Fibroblast of peridontal ligament (primary cell): ENCODE data around the gene ZCCHC14.

Experiments
- DNase-seq: peaks from one replicate; pipeline ENCODE4 v3.0.0-alpha.2; 2010; ENCODE audit errors: extremely low read depth

Gene ZCCHC14

GRCh38 chr16:87361916-87362619 lies 130.8 kb downstream of the ZCCHC14 start:
- DNase-seq = no peak

GRCh38 chr16:87360862-87361610 lies 131.8 kb downstream of the ZCCHC14 start:
- DNase-seq = no peak

GRCh38 chr16:87359121-87359520 lies 133.7 kb downstream of the ZCCHC14 start:
- no peak for DNase-seq

DNA sequence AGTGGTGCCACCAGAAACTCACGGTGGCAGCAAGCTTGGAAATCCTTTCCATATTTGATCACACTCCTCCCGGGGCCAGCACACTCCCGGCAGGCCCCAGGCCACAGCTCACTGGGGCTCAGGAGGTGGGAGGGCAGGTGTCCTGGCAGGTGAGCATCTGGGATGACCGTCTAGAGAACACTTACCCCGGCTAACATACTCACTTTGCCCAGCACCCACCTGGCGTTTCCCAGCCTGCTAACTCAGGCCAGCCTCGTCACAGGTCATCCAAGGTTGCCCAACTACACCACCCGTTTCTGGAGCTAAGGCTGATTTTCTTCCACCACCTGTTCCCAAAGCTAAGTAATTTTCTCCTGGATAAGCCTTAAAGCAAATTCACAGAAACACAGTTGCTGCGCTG lies 134.1 kb downstream of the ZCCHC14 start:
- no peak for DNase-seq

DNA sequence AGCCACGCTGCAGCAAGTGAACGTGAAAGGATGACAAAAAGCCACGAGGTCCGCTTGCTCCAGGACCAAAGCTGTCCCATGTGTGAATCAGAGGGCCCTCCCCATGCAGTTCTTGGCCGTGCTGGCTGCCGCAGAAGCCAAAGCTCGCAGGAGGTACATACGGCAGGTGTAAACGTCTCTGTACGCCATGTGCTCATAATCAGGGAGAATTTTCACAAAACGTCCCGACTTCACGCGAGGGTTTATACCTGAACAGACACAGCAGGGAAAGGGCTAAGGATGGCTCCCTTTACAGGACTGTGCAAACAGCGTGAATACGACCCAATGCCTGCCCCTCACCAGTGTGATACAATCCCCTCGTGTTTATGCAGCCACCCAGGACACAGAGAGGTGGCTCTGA lies 134.6 kb downstream of the ZCCHC14 start:
- DNase-seq = no peak

DNA sequence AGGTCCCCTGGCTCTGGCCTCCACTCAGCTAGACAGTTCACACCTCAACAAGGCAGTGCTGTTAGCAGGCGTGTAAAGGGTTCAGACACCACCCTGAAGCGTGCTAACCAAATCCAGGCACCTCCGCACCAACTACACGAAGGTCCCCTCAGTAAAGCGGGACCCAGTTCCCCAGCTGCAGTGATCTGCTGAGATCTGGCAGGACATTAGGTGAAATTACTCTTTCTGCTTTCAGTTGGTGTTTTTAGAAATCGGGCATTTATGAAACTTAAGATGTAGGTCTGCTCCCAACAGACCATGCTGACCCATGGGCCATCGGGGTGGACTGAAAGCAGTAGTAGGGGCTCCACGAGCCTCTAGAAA lies 136.4 kb downstream of the ZCCHC14 start:
- no peak for DNase-seq
